ENCODE data around the gene ATG9B.

Gene ATG9B

DNA sequence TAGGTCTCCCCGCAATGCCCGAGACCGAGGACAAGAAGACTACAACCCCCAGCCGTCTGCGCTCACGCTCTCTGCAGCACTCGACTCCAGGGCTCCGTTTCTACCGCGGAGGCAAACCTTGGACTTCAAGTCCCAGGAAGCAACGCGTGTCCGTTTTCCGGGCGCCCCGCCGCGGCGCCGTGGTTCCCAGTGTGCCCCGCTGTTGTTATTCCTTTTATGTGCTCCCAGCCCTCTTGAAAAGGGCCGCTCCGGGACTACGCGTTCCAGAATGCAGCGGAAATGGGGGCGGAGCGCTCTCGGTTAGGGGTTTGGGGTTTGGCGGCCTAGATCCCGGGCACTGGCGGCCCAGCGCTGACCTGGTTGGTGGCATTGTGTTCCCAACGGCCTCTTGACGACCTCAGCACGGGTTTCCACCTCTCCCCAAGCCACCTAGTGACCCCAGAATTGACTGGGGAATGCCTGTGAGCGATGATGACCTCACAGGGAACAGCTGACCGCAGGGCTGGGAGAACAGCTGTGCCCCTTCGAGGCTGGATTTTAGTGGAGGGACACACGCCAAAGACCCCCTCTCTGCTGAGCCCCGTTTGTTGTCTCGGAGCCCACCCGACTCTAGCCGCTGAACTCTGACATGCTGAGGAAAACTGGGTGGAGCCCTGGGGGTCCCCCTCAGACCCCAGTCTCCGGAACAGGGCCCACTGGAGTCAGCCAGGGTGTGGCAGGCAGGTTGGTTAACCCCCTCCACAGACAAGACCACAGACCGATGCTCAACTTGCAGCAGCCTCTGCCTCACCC, 33.9 kb upstream of the ATG9B start (continued):
- TF ChIP-seq ZBTB7A (tag by site-specific recombination; IDR thresholded peaks at IDR 0.05; ENCODE audit: low read depth) (peak; percentile 63; the same call in 1 of the 2 replicates), MEIS1 (CRISPR knock-in tag; IDR thresholded peaks at IDR 0.05; ENCODE audit: borderline replicate concordance) (no peak), ZNF830 (tag by site-specific recombination; IDR thresholded peaks at IDR 0.05; ENCODE audit: low read depth) (no peak), BCL11B (tag by site-specific recombination; IDR thresholded peaks at IDR 0.05; ENCODE audit: low read depth) (peak; percentile 66; the same call in 1 of the 2 replicates), ZXDB (tag by site-specific recombination; IDR thresholded peaks at IDR 0.05) (peak; percentile 94), ZNF214 (tag by site-specific recombination; IDR thresholded peaks at IDR 0.05; ENCODE audit: borderline replicate concordance) (no peak), ZNF274 (IDR thresholded peaks at IDR 0.05; ENCODE audit: low read length) (no peak), ZNF274 (tag by site-specific recombination; IDR thresholded peaks at IDR 0.05; ENCODE audit: borderline replicate concordance) (no peak), TCF7L2 (IDR thresholded peaks at IDR 0.05; ENCODE audit: borderline replicate concordance, low read depth, low read length) (peak; percentile 100), ZNF629 (tag by site-specific recombination; IDR thresholded peaks at IDR 0.05) (peak; percentile 98), PRDM10 (tag by site-specific recombination; IDR thresholded peaks at IDR 0.05) (peak; percentile 25), PBX3 (CRISPR knock-in tag; IDR thresholded peaks at IDR 0.05) (no peak), WT1 (tag by site-specific recombination; IDR thresholded peaks at IDR 0.05) (peak; percentile 51; the same call in 1 of the 2 replicates), ZNF16 (tag by site-specific recombination; IDR thresholded peaks at IDR 0.05; ENCODE audit: low read depth) (no peak)
- TF ChIP-seq, protein P1, sequence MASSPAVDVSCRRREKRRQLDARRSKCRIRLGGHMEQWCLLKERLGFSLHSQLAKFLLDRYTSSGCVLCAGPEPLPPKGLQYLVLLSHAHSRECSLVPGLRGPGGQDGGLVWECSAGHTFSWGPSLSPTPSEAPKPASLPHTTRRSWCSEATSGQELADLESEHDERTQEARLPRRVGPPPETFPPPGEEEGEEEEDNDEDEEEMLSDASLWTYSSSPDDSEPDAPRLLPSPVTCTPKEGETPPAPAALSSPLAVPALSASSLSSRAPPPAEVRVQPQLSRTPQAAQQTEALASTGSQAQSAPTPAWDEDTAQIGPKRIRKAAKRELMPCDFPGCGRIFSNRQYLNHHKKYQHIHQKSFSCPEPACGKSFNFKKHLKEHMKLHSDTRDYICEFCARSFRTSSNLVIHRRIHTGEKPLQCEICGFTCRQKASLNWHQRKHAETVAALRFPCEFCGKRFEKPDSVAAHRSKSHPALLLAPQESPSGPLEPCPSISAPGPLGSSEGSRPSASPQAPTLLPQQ (tag by site-specific recombination; IDR thresholded peaks at IDR 0.05): no peak; the same call in 1 of the 2 replicates
- TF ChIP-seq, protein P2, sequence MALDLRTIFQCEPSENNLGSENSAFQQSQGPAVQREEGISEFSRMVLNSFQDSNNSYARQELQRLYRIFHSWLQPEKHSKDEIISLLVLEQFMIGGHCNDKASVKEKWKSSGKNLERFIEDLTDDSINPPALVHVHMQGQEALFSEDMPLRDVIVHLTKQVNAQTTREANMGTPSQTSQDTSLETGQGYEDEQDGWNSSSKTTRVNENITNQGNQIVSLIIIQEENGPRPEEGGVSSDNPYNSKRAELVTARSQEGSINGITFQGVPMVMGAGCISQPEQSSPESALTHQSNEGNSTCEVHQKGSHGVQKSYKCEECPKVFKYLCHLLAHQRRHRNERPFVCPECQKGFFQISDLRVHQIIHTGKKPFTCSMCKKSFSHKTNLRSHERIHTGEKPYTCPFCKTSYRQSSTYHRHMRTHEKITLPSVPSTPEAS (tag by site-specific recombination; IDR thresholded peaks at IDR 0.05): peak; percentile 14; the same call in 1 of the 2 replicates
- TF ChIP-seq, protein P3, sequence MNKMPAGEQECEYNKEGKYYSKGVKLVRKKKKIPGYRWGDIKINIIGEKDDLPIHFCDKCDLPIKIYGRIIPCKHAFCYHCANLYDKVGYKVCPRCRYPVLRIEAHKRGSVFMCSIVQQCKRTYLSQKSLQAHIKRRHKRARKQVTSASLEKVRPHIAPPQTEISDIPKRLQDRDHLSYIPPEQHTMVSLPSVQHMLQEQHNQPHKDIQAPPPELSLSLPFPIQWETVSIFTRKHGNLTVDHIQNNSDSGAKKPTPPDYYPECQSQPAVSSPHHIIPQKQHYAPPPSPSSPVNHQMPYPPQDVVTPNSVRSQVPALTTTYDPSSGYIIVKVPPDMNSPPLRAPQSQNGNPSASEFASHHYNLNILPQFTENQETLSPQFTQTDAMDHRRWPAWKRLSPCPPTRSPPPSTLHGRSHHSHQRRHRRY (tag by site-specific recombination; IDR thresholded peaks at IDR 0.05): no peak
- TF ChIP-seq, protein P4, sequence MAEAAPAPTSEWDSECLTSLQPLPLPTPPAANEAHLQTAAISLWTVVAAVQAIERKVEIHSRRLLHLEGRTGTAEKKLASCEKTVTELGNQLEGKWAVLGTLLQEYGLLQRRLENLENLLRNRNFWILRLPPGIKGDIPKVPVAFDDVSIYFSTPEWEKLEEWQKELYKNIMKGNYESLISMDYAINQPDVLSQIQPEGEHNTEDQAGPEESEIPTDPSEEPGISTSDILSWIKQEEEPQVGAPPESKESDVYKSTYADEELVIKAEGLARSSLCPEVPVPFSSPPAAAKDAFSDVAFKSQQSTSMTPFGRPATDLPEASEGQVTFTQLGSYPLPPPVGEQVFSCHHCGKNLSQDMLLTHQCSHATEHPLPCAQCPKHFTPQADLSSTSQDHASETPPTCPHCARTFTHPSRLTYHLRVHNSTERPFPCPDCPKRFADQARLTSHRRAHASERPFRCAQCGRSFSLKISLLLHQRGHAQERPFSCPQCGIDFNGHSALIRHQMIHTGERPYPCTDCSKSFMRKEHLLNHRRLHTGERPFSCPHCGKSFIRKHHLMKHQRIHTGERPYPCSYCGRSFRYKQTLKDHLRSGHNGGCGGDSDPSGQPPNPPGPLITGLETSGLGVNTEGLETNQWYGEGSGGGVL (tag by site-specific recombination; IDR thresholded peaks at IDR 0.05): peak; percentile 54; the same call in 1 of the 2 replicates

Measured in HEK293 (cell line).